ENCODE measurements around the gene EFS.
"Not testable (repeated sequence)": the region's sequence is repeated elsewhere in the genome, so short reads cannot be mapped to it uniquely, and the experiment has no call there.

EFS gene

GRCh38 chr14:23356662-23357061 is 8.3 kb downstream of the EFS start:
- no peak for DNase-seq

- DNase-seq: no peak
Measured at GRCh38 chr14:23355871-23356435, 9.0 kb downstream of the EFS start.

GRCh38 chr14:23354990-23355389 is 10.0 kb downstream of the EFS start:
- no peak for DNase-seq

- DNase-seq: no peak
Measured at GRCh38 chr14:23353433-23353780, 11.6 kb downstream of the EFS start.

GRCh38 chr14:23352506-23353432 is 12.2 kb downstream of the EFS start, which contains the start of gene SLC22A17:
Gene SLC22A17, minus strand, starts transcription at chr14:23352887.
- no peak for DNase-seq

- no peak for DNase-seq
Measured at GRCh38 chr14:23351681-23352505, 13.1 kb downstream of the EFS start.

- DNase-seq: no peak
Measured at GRCh38 chr14:23349156-23349845, 15.7 kb downstream of the EFS start.

- no peak for DNase-seq
Measured at GRCh38 chr14:23348297-23348655, 16.7 kb downstream of the EFS start.

- no peak for DNase-seq
Measured at GRCh38 chr14:23347406-23348296, 17.3 kb downstream of the EFS start.

- no peak for DNase-seq
Measured at GRCh38 chr14:23346693-23347405, 18.1 kb downstream of the EFS start.

GRCh38 chr14:23345987-23346692 is 18.8 kb downstream of the EFS start:
- no peak for DNase-seq

- no peak for DNase-seq
Measured at GRCh38 chr14:23344481-23344880, 20.5 kb downstream of the EFS start.

- no peak for DNase-seq
Measured at GRCh38 chr14:23339506-23340268, 25.3 kb downstream of the EFS start.

GRCh38 chr14:23335623-23336022 is 29.3 kb downstream of the EFS start:
- DNase-seq: no peak

GRCh38 chr14:23327947-23328744 is 36.8 kb downstream of the EFS start:
- no peak for DNase-seq

- no peak for DNase-seq
Measured at GRCh38 chr14:23326491-23327332, 38.3 kb downstream of the EFS start.

GRCh38 chr14:23325746-23326145 is 39.2 kb downstream of the EFS start:
- not testable (repeated sequence) for DNase-seq

GRCh38 chr14:23324993-23325392 is 40.0 kb downstream of the EFS start:
- DNase-seq: no peak

All from activated gamma-delta T cell (primary cell).